ENCODE data around the gene RPS6KA2. TPM values are rescaled to one million over a fixed set of nuclear protein-coding genes. Genes with fewer than 3 reads are reported as not detected.
"Not testable (repeated sequence)": the region's sequence is repeated elsewhere in the genome, so short reads cannot be mapped to it uniquely, and the experiment has no call there.

Gene RPS6KA2
- total and polyA plus RNA-seq, 4 experiments from 2014 or later, result 1.1 to 10.6 (median 6.6) TPM

GRCh38 chr6:166366921-166367320, 260.1 kb downstream of the RPS6KA2 start:
- CTCF ChIA-PET (ENCODE audit: partially characterized antibody), result interaction anchor here (1.4 kb wide), 1 partner anchor 53 kb away, joined by 4 read pairs; no protein-coding TSS in a partner anchor

GRCh38 chr6:166365806-166366205, 261.2 kb downstream of the RPS6KA2 start:
- H3K4me3 ChIP-seq (ENCODE audit: low read length in 2 of 2), result no peak overlapping the region
- intact Hi-C loops (cut with micrococcal nuclease), result no loop called here
- DNase-seq, result no peak
- H3K4me1 ChIP-seq (ENCODE audit: insufficient read depth, low read length), result no peaks in the 10 kb centered on the region
- no peaks in the 10 kb centered on the region for H3K9me3 ChIP-seq (ENCODE audit: control insufficient read depth in 1 of 2, low read length in 2 of 2)
- peaks cover 18% of the 10 kb centered on the region for H3K36me3 ChIP-seq (ENCODE audit: insufficient read depth, low read length)
- CTCF ChIA-PET (ENCODE audit: partially characterized antibody), result interaction anchor here (1.4 kb wide), 1 partner anchor 52 kb away, joined by 4 read pairs; no protein-coding TSS in a partner anchor
- H3K27ac Mint-ChIP-seq, result peak overlapping the region in 1 of 7 donors; percentile 42
- H3K27me3 Mint-ChIP-seq, result no peaks in the 10 kb centered on the region
- POLR2A ChIA-PET (ENCODE audit: partially characterized antibody), result no interaction called here
- no peak overlapping the region for H3K4me3 Mint-ChIP-seq
- H3K36me3 Mint-ChIP-seq, result peaks cover 37 to 46% of the 10 kb centered on the region in 2 donors
- no peak overlapping the region for H3K27ac ChIP-seq (ENCODE audit: low read depth, low read length)
- H3K27me3 ChIP-seq (ENCODE audit: insufficient read depth, low read length), result no peaks in the 10 kb centered on the region
- H3K9me3 Mint-ChIP-seq, result no peaks in the 10 kb centered on the region
- no peaks in the 10 kb centered on the region for H3K4me1 Mint-ChIP-seq

More at GRCh38 chr6:166366921-166367320, 260.1 kb downstream of the RPS6KA2 start:
- DNase-seq, result no peak
- Mint-ChIP-seq H3K27me3 (no peaks in the 10 kb centered on the region), H3K4me3 (no peak overlapping the region), H3K36me3 (peaks cover 37 to 46% of the 10 kb centered on the region in 2 donors), H3K27ac (no peak overlapping the region), H3K4me1 (no peaks in the 10 kb centered on the region), H3K9me3 (no peaks in the 10 kb centered on the region)
- Histone ChIP-seq H3K27me3 (ENCODE audit: insufficient read depth, low read length) (no peaks in the 10 kb centered on the region), H3K36me3 (ENCODE audit: insufficient read depth, low read length) (peaks cover 18% of the 10 kb centered on the region), H3K9me3 (ENCODE audit: control insufficient read depth in 1 of 2, low read length in 2 of 2) (no peaks in the 10 kb centered on the region), H3K27ac (ENCODE audit: low read depth, low read length) (no peak overlapping the region), H3K4me1 (ENCODE audit: insufficient read depth, low read length) (no peaks in the 10 kb centered on the region), H3K4me3 (ENCODE audit: low read length in 2 of 2) (no peak overlapping the region)
- intact Hi-C loops (cut with micrococcal nuclease), result no loop called here
- POLR2A ChIA-PET (ENCODE audit: partially characterized antibody), result no interaction called here

GRCh38 chr6:166365221-166365620, 261.8 kb downstream of the RPS6KA2 start:
- Histone ChIP-seq H3K4me1 (ENCODE audit: insufficient read depth, low read length) (no peaks in the 10 kb centered on the region), H3K27ac (ENCODE audit: low read depth, low read length) (no peak overlapping the region), H3K4me3 (ENCODE audit: low read length in 2 of 2) (no peak overlapping the region), H3K36me3 (ENCODE audit: insufficient read depth, low read length) (peaks cover 18% of the 10 kb centered on the region), H3K9me3 (ENCODE audit: control insufficient read depth in 1 of 2, low read length in 2 of 2) (no peaks in the 10 kb centered on the region), H3K27me3 (ENCODE audit: insufficient read depth, low read length) (no peaks in the 10 kb centered on the region)
- H3K36me3 Mint-ChIP-seq, result peaks cover 37 to 46% of the 10 kb centered on the region in 2 donors
- intact Hi-C loops (cut with micrococcal nuclease), result no loop called here
- DNase-seq, result no peak
- no peaks in the 10 kb centered on the region for H3K4me1 Mint-ChIP-seq
- ChIA-PET CTCF (ENCODE audit: partially characterized antibody) (interaction anchor here (1.3 kb wide), 2 partner anchors 16 to 35 kb away, joined by 4 read pairs; no protein-coding TSS in a partner anchor), POLR2A (ENCODE audit: partially characterized antibody) (no interaction called here)
- no peaks in the 10 kb centered on the region for H3K27me3 Mint-ChIP-seq
- H3K27ac Mint-ChIP-seq, result no peak overlapping the region
- no peak overlapping the region for H3K4me3 Mint-ChIP-seq
- H3K9me3 Mint-ChIP-seq, result no peaks in the 10 kb centered on the region

- H3K4me1 Mint-ChIP-seq, result no peaks in the 10 kb centered on the region
- no peak overlapping the region for H3K27ac Mint-ChIP-seq
- no peak for DNase-seq
- Histone ChIP-seq H3K4me1 (ENCODE audit: insufficient read depth, low read length) (no peaks in the 10 kb centered on the region), H3K36me3 (ENCODE audit: insufficient read depth, low read length) (peaks cover 18% of the 10 kb centered on the region), H3K27ac (ENCODE audit: low read depth, low read length) (no peak overlapping the region), H3K27me3 (ENCODE audit: insufficient read depth, low read length) (no peaks in the 10 kb centered on the region), H3K4me3 (ENCODE audit: low read length in 2 of 2) (no peak overlapping the region), H3K9me3 (ENCODE audit: control insufficient read depth in 1 of 2, low read length in 2 of 2) (no peaks in the 10 kb centered on the region)
- CTCF ChIA-PET (ENCODE audit: partially characterized antibody), result interaction anchor here (1.3 kb wide), 2 partner anchors 17 to 36 kb away, joined by 4 read pairs; no protein-coding TSS in a partner anchor
- peaks cover 32 to 43% of the 10 kb centered on the region in 2 donors for H3K36me3 Mint-ChIP-seq
- H3K4me3 Mint-ChIP-seq, result no peak overlapping the region
- POLR2A ChIA-PET (ENCODE audit: partially characterized antibody), result no interaction called here
- peaks cover 0 to 1% (median 0%) of the 10 kb centered on the region in 8 donors for H3K9me3 Mint-ChIP-seq
- intact Hi-C loops (cut with micrococcal nuclease), result no loop called here
- H3K27me3 Mint-ChIP-seq, result peaks cover 0 to 3% of the 10 kb centered on the region in 2 donors
These were observed 262.6 kb downstream of the RPS6KA2 start for GRCh38 chr6:166364456-166364855.

- CTCF ChIA-PET (ENCODE audit: partially characterized antibody); H3K4me3 Mint-ChIP-seq; intact Hi-C loops (cut with micrococcal nuclease): not testable (repeated sequence)
These were observed 264.6 kb downstream of the RPS6KA2 start for GRCh38 chr6:166362427-166362826.

GRCh38 chr6:166361077-166361429, 266.0 kb downstream of the RPS6KA2 start:
- Histone ChIP-seq H3K36me3 (ENCODE audit: insufficient read depth, low read length) (peaks cover 12% of the 10 kb centered on the region), H3K27ac (ENCODE audit: low read depth, low read length) (no peak overlapping the region), H3K9me3 (ENCODE audit: control insufficient read depth in 1 of 2, low read length in 2 of 2) (no peaks in the 10 kb centered on the region), H3K4me1 (ENCODE audit: insufficient read depth, low read length) (no peaks in the 10 kb centered on the region), H3K27me3 (ENCODE audit: insufficient read depth, low read length) (no peaks in the 10 kb centered on the region), H3K4me3 (ENCODE audit: low read length in 2 of 2) (no peak overlapping the region)
- peaks cover 22 to 30% of the 10 kb centered on the region in 2 donors for H3K36me3 Mint-ChIP-seq
- no peak overlapping the region for H3K4me3 Mint-ChIP-seq
- H3K4me1 Mint-ChIP-seq, result no peaks in the 10 kb centered on the region
- no peak for DNase-seq
- CTCF ChIA-PET (ENCODE audit: partially characterized antibody), result no interaction called here
- peaks cover 0 to 7% (median 2%) of the 10 kb centered on the region in 8 donors for H3K9me3 Mint-ChIP-seq
- intact Hi-C loops (cut with micrococcal nuclease), result no loop called here
- POLR2A ChIA-PET (ENCODE audit: partially characterized antibody), result no interaction called here
- no peak overlapping the region for H3K27ac Mint-ChIP-seq
- peaks cover 0 to 3% of the 10 kb centered on the region in 2 donors for H3K27me3 Mint-ChIP-seq

More at GRCh38 chr6:166362427-166362826, 264.6 kb downstream of the RPS6KA2 start:
- H3K27ac ChIP-seq (ENCODE audit: low read depth, low read length); H3K4me1 ChIP-seq (ENCODE audit: insufficient read depth, low read length); H3K9me3 Mint-ChIP-seq; DNase-seq; H3K27ac Mint-ChIP-seq; H3K27me3 ChIP-seq (ENCODE audit: insufficient read depth, low read length); H3K4me1 Mint-ChIP-seq; H3K9me3 ChIP-seq (ENCODE audit: control insufficient read depth in 1 of 2, low read length in 2 of 2); H3K27me3 Mint-ChIP-seq; H3K4me3 ChIP-seq (ENCODE audit: low read length in 2 of 2); POLR2A ChIA-PET (ENCODE audit: partially characterized antibody): not testable (repeated sequence)
- H3K36me3 Mint-ChIP-seq, result peaks cover 28 to 37% of the 10 kb centered on the region in 2 donors
- H3K36me3 ChIP-seq (ENCODE audit: insufficient read depth, low read length), result peaks cover 18% of the 10 kb centered on the region

GRCh38 chr6:166360243-166361076, 266.6 kb downstream of the RPS6KA2 start:
- H3K4me3 ChIP-seq (ENCODE audit: low read length in 2 of 2), result no peak overlapping the region
- no peaks in the 10 kb centered on the region for H3K4me1 ChIP-seq (ENCODE audit: insufficient read depth, low read length)
- peaks cover 18 to 24% of the 10 kb centered on the region in 2 donors for H3K36me3 Mint-ChIP-seq
- peaks cover 12% of the 10 kb centered on the region for H3K36me3 ChIP-seq (ENCODE audit: insufficient read depth, low read length)
- H3K27ac Mint-ChIP-seq, result no peak overlapping the region
- no peak overlapping the region for H3K27ac ChIP-seq (ENCODE audit: low read depth, low read length)
- no peaks in the 10 kb centered on the region for H3K27me3 ChIP-seq (ENCODE audit: insufficient read depth, low read length)
- H3K4me1 Mint-ChIP-seq, result no peaks in the 10 kb centered on the region
- no peak for DNase-seq
- peaks cover 0 to 7% (median 2%) of the 10 kb centered on the region in 8 donors for H3K9me3 Mint-ChIP-seq
- peaks cover 0 to 3% of the 10 kb centered on the region in 2 donors for H3K27me3 Mint-ChIP-seq
- ChIA-PET POLR2A (ENCODE audit: partially characterized antibody) (no interaction called here), CTCF (ENCODE audit: partially characterized antibody) (interaction anchor here (1.3 to 1.4 kb wide), 2 partner anchors 21 to 40 kb away, joined by 3 to 4 read pairs; no protein-coding TSS in a partner anchor)
- intact Hi-C loops (cut with micrococcal nuclease), result no loop called here
- H3K9me3 ChIP-seq (ENCODE audit: control insufficient read depth in 1 of 2, low read length in 2 of 2), result no peaks in the 10 kb centered on the region
- no peak overlapping the region for H3K4me3 Mint-ChIP-seq

All from CD4-positive, alpha-beta memory T cell (primary cell).